Esophagus squamous epithelium (tissue), 4 donors: ENCODE results near the gene LRRC61.

Experiments
- POLR2A ChIP-seq, 4 donors: fragments of 450-650 bp; IDR thresholded peaks; one replicate each; pipeline ENCODE4 v1.6.1; 2017; ENCODE audit warnings: antibody characterized with exemption in 4 of 4, mild to moderate bottlenecking in 4 of 4, moderate library complexity in 3 of 4
- TF ChIP-seq, protein P1 (sequence below), 6 experiments: fragments of 450-650 bp in 4 of 6; fragments of 200-600 bp in 2 of 6; sonication (generic) in 2 of 6; IDR thresholded peaks; one replicate each; pipeline ENCODE4 v1.5.1; 2016 to 2019; ENCODE audit warnings: antibody characterized with exemption in 6 of 6, mild to moderate bottlenecking in 4 of 6, moderate library complexity in 4 of 6

DNA sequence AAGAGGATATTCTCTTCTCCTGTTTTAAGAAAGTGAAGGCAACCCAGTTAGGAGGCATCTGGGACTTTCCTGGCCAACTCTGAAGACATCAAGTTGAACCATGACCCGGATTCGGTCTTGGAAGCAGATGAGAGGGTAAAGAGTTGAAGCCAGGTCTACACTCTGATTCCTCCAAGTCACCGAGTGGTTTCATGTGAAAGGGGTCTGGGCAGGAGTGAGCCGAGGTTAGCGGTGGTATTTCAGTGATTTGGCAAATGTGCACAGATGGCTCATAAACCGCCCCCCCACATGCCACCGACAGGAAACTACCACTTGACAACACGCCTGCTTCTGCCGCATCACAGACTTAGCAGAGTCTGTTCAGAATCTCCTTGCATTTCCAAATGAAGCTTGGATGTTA is 34.1 kb downstream of the LRRC61 start:
- TF ChIP-seq, protein P1, sequence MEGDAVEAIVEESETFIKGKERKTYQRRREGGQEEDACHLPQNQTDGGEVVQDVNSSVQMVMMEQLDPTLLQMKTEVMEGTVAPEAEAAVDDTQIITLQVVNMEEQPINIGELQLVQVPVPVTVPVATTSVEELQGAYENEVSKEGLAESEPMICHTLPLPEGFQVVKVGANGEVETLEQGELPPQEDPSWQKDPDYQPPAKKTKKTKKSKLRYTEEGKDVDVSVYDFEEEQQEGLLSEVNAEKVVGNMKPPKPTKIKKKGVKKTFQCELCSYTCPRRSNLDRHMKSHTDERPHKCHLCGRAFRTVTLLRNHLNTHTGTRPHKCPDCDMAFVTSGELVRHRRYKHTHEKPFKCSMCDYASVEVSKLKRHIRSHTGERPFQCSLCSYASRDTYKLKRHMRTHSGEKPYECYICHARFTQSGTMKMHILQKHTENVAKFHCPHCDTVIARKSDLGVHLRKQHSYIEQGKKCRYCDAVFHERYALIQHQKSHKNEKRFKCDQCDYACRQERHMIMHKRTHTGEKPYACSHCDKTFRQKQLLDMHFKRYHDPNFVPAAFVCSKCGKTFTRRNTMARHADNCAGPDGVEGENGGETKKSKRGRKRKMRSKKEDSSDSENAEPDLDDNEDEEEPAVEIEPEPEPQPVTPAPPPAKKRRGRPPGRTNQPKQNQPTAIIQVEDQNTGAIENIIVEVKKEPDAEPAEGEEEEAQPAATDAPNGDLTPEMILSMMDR (IDR thresholded peaks at IDR 0.05): no peak
- TF ChIP-seq POLR2A (IDR thresholded peaks at IDR 0.05): no peak
